ENCODE measurements around the gene TBP.

Gene TBP

GRCh38 chr6:170509723-170510018, 44.5 kb upstream of the TBP start:
- Histone ChIP-seq H3K4me3 (ENCODE audit: low read depth, low read length) (no peak overlapping the region), H3K27ac (no peak overlapping the region), H3K9me3 (ENCODE audit: severe bottlenecking) (no peaks in the 10 kb centered on the region), H3K36me3 (no peaks in the 10 kb centered on the region), H3K27me3 (ENCODE audit: insufficient read depth, low read depth, severe bottlenecking) (no peaks in the 10 kb centered on the region)
- TF ChIP-seq CTCF (IDR thresholded peaks at IDR 0.05; ENCODE audit: low read depth, low read length): no peak
- DNase-seq: no peak

- no peak overlapping the region for H3K27ac ChIP-seq
- TF ChIP-seq CTCF (IDR thresholded peaks at IDR 0.05; ENCODE audit: low read depth, low read length): no peak
- no peaks in the 10 kb centered on the region for H3K36me3 ChIP-seq
- H3K4me3 ChIP-seq (ENCODE audit: low read depth, low read length): no peak overlapping the region
- H3K27me3 ChIP-seq (ENCODE audit: insufficient read depth, low read depth, severe bottlenecking): no peaks in the 10 kb centered on the region
- H3K9me3 ChIP-seq (ENCODE audit: severe bottlenecking): no peaks in the 10 kb centered on the region
- no peak for DNase-seq
Measured at GRCh38 chr6:170510631-170511030, 43.5 kb upstream of the TBP start.

GRCh38 chr6:170512249-170512648, 41.9 kb upstream of the TBP start:
- H3K36me3 ChIP-seq: no peaks in the 10 kb centered on the region
- H3K9me3 ChIP-seq (ENCODE audit: severe bottlenecking): no peaks in the 10 kb centered on the region
- DNase-seq: no peak
- no peaks in the 10 kb centered on the region for H3K27me3 ChIP-seq (ENCODE audit: insufficient read depth, low read depth, severe bottlenecking)
- H3K27ac ChIP-seq: no peak overlapping the region
- no peak for TF ChIP-seq CTCF (IDR thresholded peaks at IDR 0.05; ENCODE audit: low read depth, low read length)
- H3K4me3 ChIP-seq (ENCODE audit: low read depth, low read length): no peak overlapping the region

- Histone ChIP-seq H3K36me3 (no peaks in the 10 kb centered on the region), H3K27ac (no peak overlapping the region), H3K4me3 (ENCODE audit: low read depth, low read length) (no peak overlapping the region), H3K27me3 (ENCODE audit: insufficient read depth, low read depth, severe bottlenecking) (no peaks in the 10 kb centered on the region), H3K9me3 (ENCODE audit: severe bottlenecking) (no peaks in the 10 kb centered on the region)
- no peak for DNase-seq
- no peak for TF ChIP-seq CTCF (IDR thresholded peaks at IDR 0.05; ENCODE audit: low read depth, low read length)
Measured at GRCh38 chr6:170514908-170515307, 39.3 kb upstream of the TBP start.

- no peaks in the 10 kb centered on the region for H3K27me3 ChIP-seq (ENCODE audit: insufficient read depth, low read depth, severe bottlenecking)
- peak; percentile 76 for DNase-seq
- TF ChIP-seq CTCF (IDR thresholded peaks at IDR 0.05; ENCODE audit: low read depth, low read length): peak; percentile 80
- no peak overlapping the region for H3K27ac ChIP-seq
- no peaks in the 10 kb centered on the region for H3K36me3 ChIP-seq
- no peaks in the 10 kb centered on the region for H3K9me3 ChIP-seq (ENCODE audit: severe bottlenecking)
- no peak overlapping the region for H3K4me3 ChIP-seq (ENCODE audit: low read depth, low read length)
Measured at GRCh38 chr6:170516783-170517616, 37.2 kb upstream of the TBP start.

Measured in WERI-Rb-1 (cell line).